ENCODE measurements around the gene CYB5A. TPM values are rescaled to one million over a fixed set of nuclear protein-coding genes. Genes with fewer than 3 reads are reported as not detected.

Gene CYB5A
- total RNA-seq, 1 donor from 2014 or later = 30.1 TPM

GRCh38 chr18:74281980-74282754 is 9.6 kb downstream of the CYB5A start:
- Mint-ChIP-seq H3K27ac (ENCODE audit: unreplicated experiment) (no peak overlapping the region), H3K27me3 (ENCODE audit: low read depth) (no peaks in the 10 kb centered on the region), H3K4me1 (ENCODE audit: low read depth) (no peaks in the 10 kb centered on the region), H3K9me3 (ENCODE audit: low read depth) (no peaks in the 10 kb centered on the region), H3K4me3 (ENCODE audit: unreplicated experiment) (no peak overlapping the region), H3K36me3 (ENCODE audit: low read depth) (no peaks in the 10 kb centered on the region)
- DNase-seq (ENCODE audit: low spot score) = no peak
- TF ChIP-seq, protein P1, sequence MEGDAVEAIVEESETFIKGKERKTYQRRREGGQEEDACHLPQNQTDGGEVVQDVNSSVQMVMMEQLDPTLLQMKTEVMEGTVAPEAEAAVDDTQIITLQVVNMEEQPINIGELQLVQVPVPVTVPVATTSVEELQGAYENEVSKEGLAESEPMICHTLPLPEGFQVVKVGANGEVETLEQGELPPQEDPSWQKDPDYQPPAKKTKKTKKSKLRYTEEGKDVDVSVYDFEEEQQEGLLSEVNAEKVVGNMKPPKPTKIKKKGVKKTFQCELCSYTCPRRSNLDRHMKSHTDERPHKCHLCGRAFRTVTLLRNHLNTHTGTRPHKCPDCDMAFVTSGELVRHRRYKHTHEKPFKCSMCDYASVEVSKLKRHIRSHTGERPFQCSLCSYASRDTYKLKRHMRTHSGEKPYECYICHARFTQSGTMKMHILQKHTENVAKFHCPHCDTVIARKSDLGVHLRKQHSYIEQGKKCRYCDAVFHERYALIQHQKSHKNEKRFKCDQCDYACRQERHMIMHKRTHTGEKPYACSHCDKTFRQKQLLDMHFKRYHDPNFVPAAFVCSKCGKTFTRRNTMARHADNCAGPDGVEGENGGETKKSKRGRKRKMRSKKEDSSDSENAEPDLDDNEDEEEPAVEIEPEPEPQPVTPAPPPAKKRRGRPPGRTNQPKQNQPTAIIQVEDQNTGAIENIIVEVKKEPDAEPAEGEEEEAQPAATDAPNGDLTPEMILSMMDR (IDR thresholded peaks at IDR 0.05) = no peak

DNA sequence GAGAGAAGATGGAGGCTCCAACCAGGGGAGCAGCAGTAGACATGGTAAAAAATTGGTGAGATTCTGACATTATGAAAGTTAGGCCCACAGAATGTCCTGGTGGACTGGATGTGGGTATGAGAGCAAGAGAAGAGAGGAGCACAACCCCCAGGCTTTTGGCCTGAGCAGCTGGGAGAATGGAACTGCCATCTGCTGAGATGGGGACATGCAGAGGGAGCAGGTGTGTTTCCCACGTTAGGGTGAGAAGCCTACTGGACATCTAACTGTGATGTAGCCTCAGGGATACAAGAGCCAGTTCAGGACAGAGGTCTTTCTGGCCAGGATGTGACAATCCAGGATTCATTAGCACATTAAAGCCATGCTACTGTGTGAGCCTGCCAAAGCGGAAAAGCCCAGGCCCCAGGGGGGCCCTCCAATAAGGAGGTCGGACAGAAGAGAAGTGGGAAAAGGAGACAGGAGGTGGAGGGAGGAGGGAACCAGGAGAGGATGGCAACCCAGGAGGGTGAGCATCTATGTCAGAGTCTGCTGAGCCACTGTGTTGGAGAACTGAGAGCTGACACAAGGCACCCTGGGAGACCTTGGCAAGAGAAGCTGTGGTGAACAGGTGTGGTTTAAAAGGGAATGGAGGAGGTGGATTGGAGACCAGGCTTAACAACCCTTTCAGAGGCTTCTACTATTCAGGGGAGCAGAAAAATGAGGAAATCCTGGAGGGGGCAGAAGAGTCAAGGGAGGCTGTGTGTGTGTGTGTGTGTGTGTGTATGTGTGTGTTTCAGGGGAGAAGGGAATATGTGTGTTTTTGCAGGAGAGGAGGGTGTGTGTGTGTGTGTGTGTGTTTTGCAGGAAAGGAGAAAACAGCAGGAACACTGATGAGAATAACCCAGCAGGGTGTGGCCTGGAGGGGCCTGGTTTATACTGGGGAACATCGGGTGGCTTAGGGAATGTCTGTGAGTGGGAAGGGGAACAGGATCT is 10.5 kb downstream of the CYB5A start:
- H3K9me3 Mint-ChIP-seq (ENCODE audit: low read depth) = no peaks in the 10 kb centered on the region
- H3K27me3 Mint-ChIP-seq (ENCODE audit: low read depth) = no peaks in the 10 kb centered on the region
- TF ChIP-seq, protein P1 (IDR thresholded peaks at IDR 0.05) = no peak
- no peak overlapping the region for H3K27ac Mint-ChIP-seq (ENCODE audit: unreplicated experiment)
- no peaks in the 10 kb centered on the region for H3K4me1 Mint-ChIP-seq (ENCODE audit: low read depth)
- H3K36me3 Mint-ChIP-seq (ENCODE audit: low read depth) = no peaks in the 10 kb centered on the region
- H3K4me3 Mint-ChIP-seq (ENCODE audit: unreplicated experiment) = no peak overlapping the region
- no peak for DNase-seq (ENCODE audit: low spot score)

DNA sequence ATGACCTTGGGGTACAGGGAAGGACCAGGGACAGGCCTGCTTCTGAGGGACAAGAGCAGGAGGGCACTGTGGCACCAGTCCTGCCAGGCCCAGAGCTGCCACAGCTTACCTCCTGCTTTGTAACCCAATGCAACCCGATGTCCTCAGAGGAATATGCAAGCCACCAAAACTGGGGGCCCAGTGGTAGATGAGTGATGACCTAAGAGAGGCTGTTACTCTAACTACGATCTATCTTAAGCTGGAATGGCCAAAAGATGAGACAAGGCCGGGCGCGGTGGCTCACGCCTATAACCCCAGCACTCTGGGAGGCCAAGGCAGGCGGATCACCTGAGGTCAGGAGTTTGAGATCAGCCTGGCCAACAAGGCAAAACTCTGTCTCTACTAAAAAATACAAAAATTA is 12.8 kb downstream of the CYB5A start:
- H3K27me3 Mint-ChIP-seq (ENCODE audit: low read depth) = no peaks in the 10 kb centered on the region
- no peaks in the 10 kb centered on the region for H3K9me3 Mint-ChIP-seq (ENCODE audit: low read depth)
- H3K36me3 Mint-ChIP-seq (ENCODE audit: low read depth) = no peaks in the 10 kb centered on the region
- no peaks in the 10 kb centered on the region for H3K4me1 Mint-ChIP-seq (ENCODE audit: low read depth)
- no peak overlapping the region for H3K27ac Mint-ChIP-seq (ENCODE audit: unreplicated experiment)
- H3K4me3 Mint-ChIP-seq (ENCODE audit: unreplicated experiment) = no peak overlapping the region
- no peak for DNase-seq (ENCODE audit: low spot score)
- TF ChIP-seq, protein P1 (IDR thresholded peaks at IDR 0.05) = no peak

DNA sequence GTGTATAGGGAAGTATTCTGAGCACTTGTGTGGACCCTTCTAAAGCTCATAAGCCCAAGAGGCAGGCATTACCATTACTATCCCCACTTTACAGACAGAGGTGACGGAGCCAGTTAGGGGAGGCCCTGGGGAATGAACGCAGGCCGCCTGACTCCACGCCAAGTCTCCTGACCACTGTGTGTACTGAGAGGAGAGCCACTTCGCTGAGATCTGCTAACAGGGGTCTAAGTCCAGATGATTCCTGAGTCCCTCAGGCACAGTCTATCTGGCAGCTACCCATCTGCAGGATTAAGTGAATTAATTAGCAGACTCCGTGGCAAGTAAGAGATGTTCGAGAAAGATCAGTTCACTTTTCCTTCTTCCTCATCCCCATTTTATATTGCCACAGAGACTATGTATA is 13.7 kb downstream of the CYB5A start:
- Mint-ChIP-seq H3K36me3 (ENCODE audit: low read depth) (no peaks in the 10 kb centered on the region), H3K4me1 (ENCODE audit: low read depth) (no peaks in the 10 kb centered on the region)

GRCh38 chr18:74277296-74277695 is 14.5 kb downstream of the CYB5A start:
- Mint-ChIP-seq H3K4me3 (ENCODE audit: unreplicated experiment) (no peak overlapping the region), H3K27me3 (ENCODE audit: low read depth) (no peaks in the 10 kb centered on the region)

More for the DNA sequence above, 13.7 kb downstream of the CYB5A start:
- Mint-ChIP-seq H3K9me3 (ENCODE audit: low read depth) (no peaks in the 10 kb centered on the region), H3K27me3 (ENCODE audit: low read depth) (no peaks in the 10 kb centered on the region), H3K27ac (ENCODE audit: unreplicated experiment) (no peak overlapping the region), H3K4me3 (ENCODE audit: unreplicated experiment) (no peak overlapping the region)
- DNase-seq (ENCODE audit: low spot score) = no peak
- TF ChIP-seq, protein P1 (IDR thresholded peaks at IDR 0.05) = no peak

More at GRCh38 chr18:74277296-74277695, 14.5 kb downstream of the CYB5A start:
- TF ChIP-seq, protein P1 (IDR thresholded peaks at IDR 0.05) = no peak
- no peaks in the 10 kb centered on the region for H3K4me1 Mint-ChIP-seq (ENCODE audit: low read depth)
- H3K36me3 Mint-ChIP-seq (ENCODE audit: low read depth) = no peaks in the 10 kb centered on the region
- no peak overlapping the region for H3K27ac Mint-ChIP-seq (ENCODE audit: unreplicated experiment)
- no peaks in the 10 kb centered on the region for H3K9me3 Mint-ChIP-seq (ENCODE audit: low read depth)
- no peak for DNase-seq (ENCODE audit: low spot score)

All from chondrocyte (in vitro differentiated cells).